BLaER1 (cell line): ENCODE measurements around the gene PDK2.

Experiments used
- H3K27ac ChIP-seq: shearing (Covaris generic); formaldehyde crosslinking; 2 replicates; pipeline ENCODE4 v1.8.1; 2022
- H3K27me3 ChIP-seq: shearing (Covaris generic); formaldehyde crosslinking; 2 replicates; pipeline ENCODE4 v1.8.1; 2022
- H3K36me3 ChIP-seq: shearing (Covaris generic); formaldehyde crosslinking; 2 replicates; pipeline ENCODE4 v1.8.1; 2022
- H3K4me1 ChIP-seq: shearing (Covaris generic); formaldehyde crosslinking; 2 replicates; pipeline ENCODE4 v1.8.1; 2022
- H3K4me2 ChIP-seq: shearing (Covaris generic); formaldehyde crosslinking; 2 replicates; pipeline ENCODE4 v1.8.1; 2022
- H3K4me3 ChIP-seq: shearing (Covaris generic); formaldehyde crosslinking; 2 replicates; pipeline ENCODE4 v1.8.1; 2022
- H3K9ac ChIP-seq: shearing (Covaris generic); formaldehyde crosslinking; 2 replicates; pipeline ENCODE4 v1.8.1; 2022
- H3K9me3 ChIP-seq: shearing (Covaris generic); formaldehyde crosslinking; 2 replicates; pipeline ENCODE4 v1.8.1; 2022
- H4K20me1 ChIP-seq: shearing (Covaris generic); formaldehyde crosslinking; 2 replicates; pipeline ENCODE4 v1.8.1; 2022
- Cebpa-rat ChIP-seq: shearing (Covaris generic); IDR thresholded peaks from 2 replicates; pipeline ENCODE4 v1.8.1; 2022

Gene PDK2

GRCh38 chr17:50146927-50147665 lies 51.9 kb downstream of the PDK2 start:
- Histone ChIP-seq H3K9ac (peak overlapping the region; percentile 98), H3K4me3 (peak overlapping the region; percentile 98), H3K9me3 (no peaks in the 10 kb centered on the region), H3K4me1 (peaks cover 55% of the 10 kb centered on the region), H3K27me3 (no peaks in the 10 kb centered on the region), H4K20me1 (peaks cover 67% of the 10 kb centered on the region), H3K36me3 (peaks cover 45% of the 10 kb centered on the region), H3K27ac (peak overlapping the region; percentile 98), H3K4me2 (peak overlapping the region; percentile 100)
- no peak for TF ChIP-seq Cebpa-rat

GRCh38 chr17:50147841-50148225 lies 52.7 kb downstream of the PDK2 start:
- peak overlapping the region; percentile 100 for H3K4me2 ChIP-seq
- peak overlapping the region; percentile 98 for H3K9ac ChIP-seq
- H4K20me1 ChIP-seq = peaks cover 59% of the 10 kb centered on the region
- H3K4me3 ChIP-seq = peak overlapping the region; percentile 98
- peaks cover 38% of the 10 kb centered on the region for H3K36me3 ChIP-seq
- no peaks in the 10 kb centered on the region for H3K27me3 ChIP-seq
- no peak for TF ChIP-seq Cebpa-rat
- peak overlapping the region; percentile 98 for H3K27ac ChIP-seq
- no peaks in the 10 kb centered on the region for H3K9me3 ChIP-seq
- H3K4me1 ChIP-seq = peaks cover 55% of the 10 kb centered on the region

GRCh38 chr17:50148226-50149090 lies 53.3 kb downstream of the PDK2 start:
- no peaks in the 10 kb centered on the region for H3K9me3 ChIP-seq
- H3K36me3 ChIP-seq = peaks cover 31% of the 10 kb centered on the region
- H3K4me3 ChIP-seq = peak overlapping the region; percentile 98
- peak overlapping the region; percentile 100 for H3K4me2 ChIP-seq
- H3K27ac ChIP-seq = peak overlapping the region; percentile 98
- peak overlapping the region; percentile 98 for H3K9ac ChIP-seq
- H3K27me3 ChIP-seq = no peaks in the 10 kb centered on the region
- peaks cover 57% of the 10 kb centered on the region for H3K4me1 ChIP-seq
- TF ChIP-seq Cebpa-rat = no peak
- peaks cover 53% of the 10 kb centered on the region for H4K20me1 ChIP-seq

- Histone ChIP-seq H3K4me1 (peaks cover 58% of the 10 kb centered on the region), H3K9ac (peak overlapping the region; percentile 98), H3K9me3 (no peaks in the 10 kb centered on the region)
Observed at GRCh38 chr17:50149091-50149416, 53.9 kb downstream of the PDK2 start.

GRCh38 chr17:50149417-50150353 lies 54.5 kb downstream of the PDK2 start:
- peak overlapping the region; percentile 100 for H3K4me2 ChIP-seq
- no peaks in the 10 kb centered on the region for H3K27me3 ChIP-seq
- TF ChIP-seq Cebpa-rat = no peak
- H3K4me1 ChIP-seq = peaks cover 58% of the 10 kb centered on the region
- H4K20me1 ChIP-seq = peaks cover 41% of the 10 kb centered on the region
- peak overlapping the region; percentile 98 for H3K4me3 ChIP-seq
- no peaks in the 10 kb centered on the region for H3K9me3 ChIP-seq
- H3K27ac ChIP-seq = peak overlapping the region; percentile 98
- H3K36me3 ChIP-seq = peaks cover 19% of the 10 kb centered on the region
- H3K9ac ChIP-seq = peak overlapping the region; percentile 98

More at GRCh38 chr17:50149091-50149416, 53.9 kb downstream of the PDK2 start:
- H3K4me3 ChIP-seq = peak overlapping the region; percentile 98
- TF ChIP-seq Cebpa-rat = no peak
- peaks cover 25% of the 10 kb centered on the region for H3K36me3 ChIP-seq
- H4K20me1 ChIP-seq = peaks cover 47% of the 10 kb centered on the region
- H3K4me2 ChIP-seq = peak overlapping the region; percentile 100
- no peaks in the 10 kb centered on the region for H3K27me3 ChIP-seq
- peak overlapping the region; percentile 98 for H3K27ac ChIP-seq

- no peaks in the 10 kb centered on the region for H3K27me3 ChIP-seq
- H3K36me3 ChIP-seq = peaks cover 11% of the 10 kb centered on the region; the same call in 1 of the 2 replicates
- H3K9me3 ChIP-seq = no peaks in the 10 kb centered on the region
- H3K4me3 ChIP-seq = peak within 1 kb of the TSS; percentile 98
- H4K20me1 ChIP-seq = peaks cover 33% of the 10 kb centered on the region
- peak within 1 kb of the TSS; percentile 98 for H3K9ac ChIP-seq
- H3K4me1 ChIP-seq = peaks cover 58% of the 10 kb centered on the region
- TF ChIP-seq Cebpa-rat = no peak
- peak within 1 kb of the TSS; percentile 100 for H3K4me2 ChIP-seq
- peak within 1 kb of the TSS; percentile 98 for H3K27ac ChIP-seq
Observed at GRCh38 chr17:50150354-50151040, 55.3 kb downstream of the PDK2 start, which contains the start of gene PPP1R9B. PPP1R9B (minus strand) TSS chr17:50150677; CDS start chr17:50150513, 164 bp downstream.

- peak overlapping the region; percentile 98 for H3K27ac ChIP-seq
Observed at GRCh38 chr17:50151041-50151936, 56.1 kb downstream of the PDK2 start.

More at GRCh38 chr17:50151041-50151936, 56.1 kb downstream of the PDK2 start:
- no peak for TF ChIP-seq Cebpa-rat
- peak overlapping the region; percentile 98 for H3K9ac ChIP-seq
- peaks cover 25% of the 10 kb centered on the region for H4K20me1 ChIP-seq
- H3K36me3 ChIP-seq = 0 out of 2 replicates have a peak, but pooled peaks cover 4% of the 10 kb centered on the region
- peak overlapping the region; percentile 98 for H3K4me3 ChIP-seq
- peaks cover 54% of the 10 kb centered on the region for H3K4me1 ChIP-seq
- no peaks in the 10 kb centered on the region for H3K27me3 ChIP-seq
- no peaks in the 10 kb centered on the region for H3K9me3 ChIP-seq
- H3K4me2 ChIP-seq = peak overlapping the region; percentile 97
